ENCODE measurements around the gene ARSG.
"Not testable (repeated sequence)": the region's sequence is repeated elsewhere in the genome, so short reads cannot be mapped to it uniquely, and the experiment has no call there.

The ARSG gene

DNA sequence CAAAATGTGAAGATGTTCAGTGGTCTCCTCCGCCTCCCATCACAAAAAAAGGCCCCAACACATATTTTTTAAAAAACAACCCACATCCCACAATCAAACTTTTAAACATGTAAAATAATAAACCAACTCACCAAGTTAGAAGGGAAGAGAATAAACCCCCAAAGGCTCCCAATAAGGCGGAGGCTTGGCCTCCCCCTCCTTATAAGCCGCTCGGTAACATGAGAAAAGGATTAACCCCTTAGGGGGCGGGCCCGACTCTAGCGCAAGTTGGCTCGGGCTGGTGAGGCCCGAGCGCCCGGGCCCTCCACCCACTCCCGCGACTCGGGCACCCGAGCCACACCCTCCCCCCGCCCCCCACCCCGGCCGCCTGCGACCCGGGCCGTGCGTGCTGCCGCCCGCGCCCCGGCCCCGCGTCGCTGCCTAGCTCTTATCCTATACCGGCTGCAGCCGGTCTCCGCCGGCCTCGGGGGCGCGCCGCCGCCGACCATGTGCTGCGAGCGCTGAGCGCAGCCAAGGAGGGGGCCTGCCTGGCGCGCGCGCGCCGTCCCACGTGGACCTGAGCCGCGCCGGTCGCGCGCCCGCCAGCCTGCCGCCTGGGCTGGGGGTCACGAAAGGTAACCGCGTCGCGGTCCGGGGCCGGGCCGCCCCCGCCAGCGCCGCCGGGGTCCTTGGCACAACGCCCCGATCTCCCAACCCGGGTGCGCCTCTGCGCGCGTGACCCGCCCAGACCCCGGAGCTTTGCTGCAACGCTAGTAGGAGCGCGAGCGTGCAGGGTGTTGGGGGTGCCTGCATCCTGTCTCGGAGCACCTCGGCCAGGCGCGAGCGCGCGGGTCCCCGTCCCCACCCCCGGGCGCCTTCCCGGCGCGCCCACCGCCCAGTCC, at the start of gene ARSG, which contains the start of gene SLC16A6:
Gene ARSG, plus strand, starts transcription at position 541 of the 881 bp plus-strand sequence. CDS start 15,999 bp downstream, outside the sequence.
Gene SLC16A6, minus strand, starts transcription at position 173 of the 881 bp plus-strand sequence. CDS start 12,807 bp downstream, outside the sequence.
- peak; percentile 66 for DNase-seq (ENCODE audit: low spot score)

DNA sequence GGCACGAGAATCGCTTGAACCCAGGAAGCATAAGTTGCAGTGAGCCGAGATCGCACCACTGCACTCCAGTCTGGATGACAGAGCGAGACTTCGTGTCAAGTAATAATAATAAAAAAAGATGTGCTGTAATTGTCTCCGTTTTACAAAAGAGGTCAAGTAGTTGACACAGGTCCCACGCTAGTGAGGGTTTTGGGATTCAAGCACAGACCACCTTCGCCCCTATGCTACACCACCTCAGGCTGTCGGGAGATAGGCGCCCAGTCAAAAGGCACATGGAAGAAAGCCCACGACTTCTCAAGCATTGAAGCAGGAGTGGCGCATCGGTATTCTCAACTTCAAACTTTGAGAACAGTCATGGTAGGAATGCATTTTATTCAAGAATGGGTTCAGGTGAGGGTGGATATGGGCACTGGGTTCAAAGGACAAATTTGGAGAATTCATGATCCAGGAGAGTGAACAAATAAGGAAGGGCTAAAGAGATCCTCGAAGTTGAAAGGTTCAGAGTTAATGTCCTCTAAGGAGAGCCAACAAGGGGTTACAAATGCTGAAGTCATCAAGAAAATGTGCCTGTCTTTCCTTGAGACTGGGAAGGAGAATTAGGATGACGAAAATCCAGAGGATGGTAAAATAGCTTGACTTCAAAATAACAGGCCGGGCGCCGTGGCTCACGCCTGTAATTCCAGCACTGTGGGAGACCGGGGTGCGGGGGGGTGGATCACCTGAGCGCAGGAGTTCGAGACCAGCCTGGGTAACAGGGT, 44.8 kb upstream of the ARSG start:
- no peak for DNase-seq (ENCODE audit: low spot score)

DNA sequence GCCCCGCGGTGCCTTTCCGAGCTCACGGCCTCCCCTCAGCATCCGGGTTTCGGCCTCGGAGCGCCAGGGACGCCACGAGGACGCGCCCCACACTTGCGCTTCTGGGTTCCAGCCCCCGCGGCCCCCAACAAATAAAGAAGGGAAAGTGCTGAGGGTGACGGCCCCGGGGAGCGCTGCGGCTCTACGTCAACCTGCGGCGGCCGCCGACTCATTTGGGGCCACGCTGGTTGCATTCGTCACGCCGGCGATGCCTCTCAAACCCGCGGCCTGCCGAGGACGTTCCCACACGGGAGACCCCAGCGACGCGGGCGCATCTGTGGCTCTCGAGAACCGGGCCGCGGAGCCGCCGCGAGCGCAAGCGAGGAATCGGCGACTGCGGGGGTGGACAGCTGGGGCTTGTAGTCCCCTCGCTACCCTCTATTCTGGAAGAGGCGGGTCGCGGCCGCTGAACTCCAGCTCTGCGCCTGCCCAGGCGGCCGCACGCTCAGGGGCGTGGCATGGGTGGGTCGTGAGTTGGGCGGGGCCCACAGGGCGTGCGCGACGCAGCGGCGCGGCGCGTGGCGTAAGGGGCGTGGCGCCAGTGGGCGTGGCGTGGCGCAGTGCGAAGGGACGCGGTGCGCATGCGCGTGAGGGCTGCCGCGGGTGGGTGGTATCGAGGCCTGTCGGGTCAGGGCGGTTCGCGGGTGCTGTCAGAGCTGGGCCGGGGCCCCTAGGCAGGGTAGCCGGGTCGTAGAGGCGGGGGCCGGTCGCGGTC, 43.7 kb upstream of the ARSG start, which contains the start of gene AMZ2:
Gene AMZ2, plus strand, starts transcription at position 599 of the 754 bp plus-strand sequence. CDS start 2,145 bp downstream, outside the sequence.
- DNase-seq (ENCODE audit: low spot score), result peak; percentile 96

DNA sequence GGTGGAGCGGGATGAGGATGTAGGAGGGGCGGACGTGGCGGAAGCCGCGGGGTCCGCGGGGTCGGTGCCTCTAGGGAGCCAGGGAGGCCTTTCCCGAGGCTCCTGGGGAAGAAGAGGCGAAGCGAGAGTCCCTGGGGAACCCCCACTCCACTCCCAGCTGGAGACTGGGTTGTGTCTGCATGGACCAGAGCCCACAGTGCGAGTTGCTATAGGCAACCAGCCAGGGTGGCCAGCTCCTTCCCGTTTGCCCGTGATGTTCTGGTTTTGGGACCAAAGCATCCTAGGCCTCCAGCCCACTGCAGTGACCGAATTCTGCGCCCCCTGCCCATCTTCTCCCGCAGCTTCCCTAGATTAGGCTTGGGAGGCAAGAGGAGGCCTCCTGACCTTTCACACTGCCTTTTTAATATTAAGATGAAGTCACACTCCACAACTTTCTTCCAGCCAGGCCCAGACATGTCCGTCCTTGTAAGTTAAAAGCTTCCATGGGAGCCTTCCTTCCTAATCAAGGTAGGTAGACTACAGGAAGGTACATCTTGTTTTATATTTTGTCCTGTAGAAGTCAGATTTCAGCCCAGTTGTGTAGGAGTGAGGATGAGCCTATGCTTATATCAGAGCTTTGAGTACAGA, 43.0 kb upstream of the ARSG start:
- DNase-seq (ENCODE audit: low spot score), result no peak

DNA sequence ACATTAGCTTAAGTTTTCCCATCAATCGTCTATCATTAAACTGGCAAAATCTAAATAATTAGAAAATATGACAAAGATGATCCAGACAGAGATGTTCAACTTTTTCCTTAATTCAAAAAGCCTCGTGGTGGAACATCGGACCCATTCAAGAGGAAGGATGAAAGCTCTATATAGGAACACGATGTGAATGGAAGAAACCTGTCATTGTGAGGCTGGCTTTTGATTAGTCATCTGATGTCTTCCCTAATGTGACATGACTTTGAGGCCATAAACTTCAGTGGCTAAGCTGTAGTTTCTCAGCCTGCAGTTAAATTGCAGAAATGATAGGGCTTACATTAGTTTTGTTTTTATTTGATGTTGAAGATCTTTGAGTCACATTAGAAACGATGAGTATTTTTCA, 42.4 kb upstream of the ARSG start:
- DNase-seq (ENCODE audit: low spot score), result no peak

DNA sequence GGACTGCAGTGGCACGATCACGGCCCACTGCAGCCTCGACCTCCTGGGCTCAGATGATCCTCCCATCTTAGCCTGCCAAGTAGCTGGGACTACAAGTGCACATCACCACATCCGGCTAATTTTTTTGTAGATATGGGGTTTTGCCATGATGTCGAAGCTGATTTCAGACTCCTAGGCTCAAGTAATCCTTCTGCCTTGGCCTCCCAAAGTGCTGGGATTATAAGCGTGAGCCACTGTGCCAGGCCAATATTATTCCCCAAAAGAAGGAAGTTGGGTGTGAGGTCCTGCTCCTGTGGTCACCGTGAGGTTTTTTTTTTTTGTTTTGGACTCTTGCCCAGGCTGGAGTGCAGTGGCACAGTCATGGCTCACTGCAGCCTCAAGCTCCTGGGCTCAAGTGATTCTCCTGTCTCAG, 41.9 kb upstream of the ARSG start:
- DNase-seq (ENCODE audit: low spot score), result no peak

DNA sequence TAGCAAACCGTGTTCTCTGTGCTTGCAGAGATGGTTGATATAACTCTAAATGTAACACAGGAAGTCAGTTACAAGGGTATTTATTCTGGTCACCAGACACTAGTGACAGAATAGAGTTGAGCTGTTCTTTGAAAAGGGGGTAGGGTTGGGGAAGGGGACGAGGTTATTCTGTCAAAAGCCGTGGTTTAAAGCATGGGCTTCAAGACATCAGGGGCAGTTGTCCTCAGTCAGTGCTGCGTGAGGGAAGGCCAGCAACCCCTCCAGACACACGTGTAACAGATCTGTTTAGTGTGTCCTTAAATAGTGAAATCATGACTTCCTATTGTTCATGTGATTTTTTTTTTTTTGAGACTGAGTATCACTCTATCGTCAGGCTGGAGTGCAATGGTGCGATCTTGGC, 37.9 kb upstream of the ARSG start:
- not testable (repeated sequence) for DNase-seq (ENCODE audit: low spot score)

DNA sequence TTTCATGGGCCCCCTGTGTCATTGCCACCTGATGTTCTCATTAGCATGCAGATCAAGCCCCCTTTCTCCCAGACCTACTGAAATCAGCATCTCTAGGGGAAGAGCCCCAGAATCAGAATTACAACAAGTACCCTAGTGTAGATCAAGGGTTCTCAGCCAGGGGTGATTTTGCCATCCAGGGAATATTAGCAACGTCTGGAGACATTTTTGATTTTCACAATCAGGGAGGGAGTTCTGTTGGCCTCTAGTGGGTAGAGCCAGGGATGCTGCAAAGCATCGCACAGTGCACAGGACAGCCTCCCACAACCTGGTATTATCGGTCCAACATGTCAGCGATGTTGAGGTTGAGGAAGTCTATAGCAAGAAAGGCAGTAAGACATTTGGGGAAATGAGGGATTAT, 36.1 kb upstream of the ARSG start:
- no peak for DNase-seq (ENCODE audit: low spot score)

DNA sequence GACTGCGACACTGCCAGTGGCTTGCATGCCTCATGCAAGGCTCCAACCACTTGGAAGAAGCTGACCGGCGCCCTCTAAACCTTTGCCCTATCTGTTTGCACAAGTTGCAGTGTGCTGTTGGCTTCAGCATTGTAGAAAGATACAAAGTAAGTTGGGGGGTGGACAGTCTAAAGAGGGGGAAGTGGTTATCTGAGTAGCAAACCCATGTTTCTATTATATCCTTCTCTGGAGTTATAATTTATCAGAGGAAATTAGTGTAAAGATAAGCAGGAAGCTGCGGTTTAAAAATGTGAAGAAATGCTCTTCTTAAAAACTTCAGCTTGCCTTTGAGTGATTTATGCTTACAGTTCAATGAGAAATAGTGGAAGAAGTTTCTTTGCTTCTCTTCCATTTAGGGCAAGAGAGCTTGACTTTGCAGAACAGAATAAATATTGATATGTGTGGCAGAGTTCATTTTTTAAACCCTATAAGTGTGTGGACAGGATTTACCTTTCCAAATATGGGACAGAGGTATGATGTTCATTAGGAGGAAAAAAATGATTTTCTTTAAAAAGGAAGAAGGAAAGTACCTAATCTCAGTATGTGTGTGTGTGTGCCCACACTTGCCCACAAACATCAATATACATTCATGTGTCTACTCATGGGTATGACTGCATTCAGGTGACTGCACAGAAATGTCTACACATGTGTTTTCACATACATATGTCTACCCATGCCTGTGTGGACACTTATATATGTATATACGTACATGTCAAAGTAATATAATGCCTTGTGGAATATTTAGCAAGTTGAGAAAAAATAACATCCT, 35.4 kb upstream of the ARSG start:
- DNase-seq (ENCODE audit: low spot score), result no peak

DNA sequence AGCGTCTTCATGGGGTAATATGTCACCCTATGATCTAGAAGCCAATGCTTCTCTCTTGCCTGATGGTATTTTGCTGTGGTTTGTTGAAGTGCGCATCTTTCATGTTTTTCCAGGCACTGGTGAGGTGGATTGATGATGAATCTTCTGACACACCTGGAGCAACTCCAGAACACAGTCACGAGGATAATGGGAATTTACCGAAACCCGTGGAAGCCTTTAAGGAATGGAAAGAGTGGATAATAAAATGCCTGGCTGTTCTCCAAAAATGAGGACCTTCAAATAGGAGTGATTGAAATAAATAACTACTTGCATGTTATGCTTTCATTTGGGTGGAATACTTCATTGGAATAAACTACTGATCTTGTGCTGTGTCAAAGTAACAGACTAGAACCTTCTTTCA, 34.6 kb upstream of the ARSG start:
- DNase-seq (ENCODE audit: low spot score), result not testable (repeated sequence)

DNA sequence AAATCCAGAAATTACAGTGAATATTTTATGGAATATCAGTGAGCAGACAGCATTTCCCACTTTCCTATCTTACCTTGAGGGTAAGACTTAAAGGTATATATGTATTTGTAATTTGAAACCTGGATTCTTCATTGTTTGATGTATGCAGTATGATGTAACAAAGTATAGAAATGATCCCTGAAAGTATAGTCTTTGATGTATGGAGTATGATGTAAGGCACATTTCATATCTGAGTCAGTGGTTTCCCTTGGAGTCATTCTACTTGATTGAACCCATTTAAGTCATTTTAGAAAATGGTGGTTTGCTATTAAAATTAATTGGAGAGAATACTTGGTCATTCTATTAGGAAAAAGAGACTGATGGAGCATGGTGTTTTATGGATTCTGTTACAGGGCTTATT, 33.4 kb upstream of the ARSG start:
- DNase-seq (ENCODE audit: low spot score), result no peak

DNA sequence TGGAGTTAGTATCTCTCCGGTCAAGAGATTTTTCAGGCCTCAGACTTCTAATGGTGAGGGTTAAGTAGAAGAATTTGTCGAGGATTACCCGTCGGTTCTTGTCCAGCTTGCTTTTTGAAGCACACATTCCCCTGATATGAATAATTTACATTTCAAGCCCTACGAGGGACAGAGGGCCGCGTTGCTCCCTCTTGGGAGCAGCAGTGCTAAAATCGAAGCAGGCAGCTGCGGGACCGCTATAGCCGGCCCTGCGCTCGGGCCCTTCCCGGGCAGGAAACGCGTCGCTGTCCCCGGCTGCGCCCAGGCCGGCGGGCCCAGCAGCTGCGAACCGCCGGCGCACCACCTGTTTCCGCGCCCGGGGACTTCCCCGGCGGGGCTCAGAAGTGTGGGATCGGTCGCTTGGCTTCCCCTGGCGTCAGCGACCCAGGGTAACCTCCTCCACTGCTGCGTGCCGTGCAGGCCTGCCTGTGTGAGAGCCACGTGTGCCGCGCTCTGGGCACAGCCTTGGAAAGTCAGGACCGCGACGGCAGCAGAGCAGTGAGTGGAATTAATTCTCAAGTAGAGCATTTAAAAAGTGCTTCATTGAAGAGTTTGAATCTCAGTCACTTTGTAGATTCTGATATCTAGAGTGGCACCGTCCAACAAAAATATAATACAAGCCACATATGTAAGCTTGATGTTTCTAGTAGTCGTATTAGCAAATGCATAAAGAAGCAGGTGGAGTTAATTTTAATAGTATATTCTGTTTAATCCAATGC, 32.2 kb upstream of the ARSG start:
- not testable (repeated sequence) for DNase-seq (ENCODE audit: low spot score)

DNA sequence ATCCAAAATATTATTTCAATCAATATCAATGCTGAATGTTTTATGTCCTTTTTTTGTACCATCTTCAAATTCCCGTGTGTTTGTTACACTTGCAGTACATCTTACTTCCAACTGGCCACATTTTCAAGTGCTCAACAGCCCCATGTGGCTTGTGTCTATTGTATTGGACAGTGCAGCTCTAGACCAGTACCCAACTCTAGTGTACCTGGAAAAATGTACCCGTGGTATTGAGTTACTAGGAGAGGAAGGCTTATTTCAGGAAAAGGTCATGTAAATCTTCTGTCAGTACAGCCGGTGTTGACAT, 31.7 kb upstream of the ARSG start:
- not testable (repeated sequence) for DNase-seq (ENCODE audit: low spot score)

DNA sequence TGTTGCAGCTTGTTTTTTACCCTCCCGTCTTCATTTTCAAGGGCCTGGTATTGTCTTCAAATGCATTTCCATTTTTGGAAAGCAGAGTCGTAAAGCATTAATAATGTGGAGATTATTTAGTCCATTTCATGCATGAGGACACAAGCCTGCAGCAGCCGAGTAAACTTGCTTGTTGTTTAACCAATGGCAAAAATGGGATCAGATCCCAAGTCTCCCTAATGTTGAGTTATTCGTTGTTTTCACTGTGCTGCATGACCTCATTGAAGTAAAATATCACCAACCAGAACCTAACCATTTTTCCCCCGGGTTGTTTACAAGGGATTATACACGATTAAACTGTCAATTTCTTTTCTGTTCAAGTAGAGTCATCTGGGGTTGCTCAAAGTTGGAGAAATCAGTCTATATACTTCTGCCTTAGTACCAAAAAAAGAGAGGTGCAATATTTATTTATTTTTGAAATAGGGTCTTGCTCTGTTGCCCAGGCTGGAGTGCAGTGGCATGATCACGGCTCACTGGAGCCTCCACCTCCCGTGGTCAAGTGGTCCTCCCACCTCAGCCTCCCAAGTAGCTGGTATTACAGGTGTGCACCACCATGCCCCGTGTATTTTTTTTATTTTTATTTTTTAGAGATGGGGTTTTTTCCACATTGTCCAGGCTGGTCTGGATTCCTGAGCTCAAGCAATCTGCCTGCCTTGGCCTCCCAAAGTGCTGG, 31.1 kb upstream of the ARSG start:
- no peak for DNase-seq (ENCODE audit: low spot score)

DNA sequence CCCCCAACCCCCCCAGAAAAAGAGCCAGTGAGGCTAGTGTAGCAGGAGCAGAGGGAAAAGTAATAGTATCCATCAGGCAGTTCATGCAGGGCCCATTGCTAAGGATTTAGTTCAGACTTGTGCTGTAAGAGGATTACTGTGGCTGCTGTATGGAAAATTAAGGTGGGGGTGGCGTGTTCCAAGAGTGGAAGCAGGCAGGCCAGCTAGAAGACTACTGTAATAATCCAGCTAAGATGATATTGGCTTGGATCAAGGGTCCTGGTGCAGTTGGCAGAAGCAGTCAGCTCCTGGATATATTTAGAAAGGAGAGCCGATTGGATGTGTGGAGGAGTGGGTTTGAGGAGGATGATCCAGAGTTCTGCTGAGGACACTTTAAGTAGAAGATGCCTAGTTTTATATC, 28.8 kb upstream of the ARSG start:
- not testable (repeated sequence) for DNase-seq (ENCODE audit: low spot score)

DNA sequence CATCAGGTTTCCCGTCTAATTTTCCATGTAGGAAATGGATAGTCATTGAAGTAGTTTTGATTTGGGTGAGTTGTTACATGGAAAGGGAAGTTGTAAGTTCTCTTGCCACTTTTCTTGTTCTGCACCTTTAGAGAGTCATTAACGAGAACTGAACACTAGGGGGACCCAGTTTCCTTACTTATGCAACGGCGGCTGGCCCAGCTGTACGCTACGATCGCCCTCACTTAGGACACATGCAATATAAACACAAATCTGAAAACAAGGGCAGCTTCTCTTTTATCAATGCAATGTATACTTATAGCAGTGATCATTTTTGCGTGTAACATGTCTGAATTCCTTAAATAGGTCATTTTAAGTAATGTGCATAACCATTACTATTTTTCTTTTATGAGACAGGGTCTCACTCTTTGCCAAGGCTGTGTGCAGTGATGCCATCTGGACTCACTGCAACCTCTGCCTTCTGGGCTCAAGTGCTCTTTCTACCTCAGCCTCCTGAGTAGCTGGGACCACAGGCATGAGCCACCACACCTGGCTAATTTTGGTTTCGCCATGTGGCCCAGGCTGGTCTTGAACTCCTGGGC, 28.1 kb upstream of the ARSG start:
- DNase-seq (ENCODE audit: low spot score), result not testable (repeated sequence)

DNA sequence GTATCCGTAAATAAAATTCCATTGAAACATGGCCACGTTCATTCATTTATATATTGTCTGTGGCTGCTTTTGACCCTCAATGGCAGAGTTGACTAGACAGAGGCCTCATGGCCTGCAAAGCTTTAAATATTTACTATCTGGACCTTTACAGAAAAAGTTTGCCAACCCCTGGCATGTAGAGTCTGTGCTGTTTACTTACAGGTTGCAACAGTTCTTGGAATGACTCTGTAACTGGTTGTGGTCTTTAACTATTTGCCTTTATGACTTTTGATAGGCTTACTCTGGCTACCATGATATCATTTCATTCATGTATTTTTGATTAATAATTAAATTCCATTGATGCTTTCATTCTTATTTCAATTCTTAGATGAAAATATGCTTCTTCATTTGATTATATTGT, 25.5 kb upstream of the ARSG start:
- DNase-seq (ENCODE audit: low spot score), result not testable (repeated sequence)

DNA sequence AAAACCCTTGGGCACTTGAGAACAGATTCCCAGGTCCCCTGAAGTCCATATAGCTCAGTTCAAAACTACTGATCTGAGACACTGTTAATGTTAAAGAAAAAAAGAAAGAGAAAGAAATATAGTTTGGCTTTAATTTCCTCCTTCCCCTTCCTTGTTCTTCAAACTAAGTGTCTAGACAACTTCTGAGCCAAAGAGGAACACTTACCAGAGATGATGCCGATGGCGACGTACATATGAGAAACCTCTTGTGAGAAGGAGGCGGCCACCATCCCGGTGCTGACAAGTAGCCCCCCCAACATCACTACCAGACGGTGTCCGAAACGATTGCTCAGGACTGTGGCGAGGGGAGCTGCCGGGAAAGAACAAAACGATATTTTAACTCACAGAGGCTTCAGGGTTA, 17.6 kb upstream of the ARSG start:
- DNase-seq (ENCODE audit: low spot score), result no peak

DNA sequence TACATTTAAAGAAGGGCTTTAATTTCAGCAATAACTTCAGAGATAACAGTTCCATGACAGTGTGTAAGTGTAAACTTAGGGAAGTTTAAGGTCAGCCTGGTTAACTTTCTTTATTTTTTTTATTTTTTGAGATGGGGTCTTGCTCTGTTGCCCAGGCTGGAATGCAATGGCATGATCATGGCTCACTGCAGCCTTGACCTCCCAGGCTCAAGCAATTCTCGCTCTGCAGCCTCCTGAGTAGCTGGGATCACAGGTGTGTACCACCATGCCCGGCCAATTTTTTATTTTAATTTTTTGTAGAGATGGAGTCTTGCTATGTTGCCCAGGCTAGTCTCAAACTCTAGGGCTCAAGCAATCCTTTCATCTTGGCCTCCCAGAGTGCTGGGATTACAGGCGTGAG, 15.0 kb upstream of the ARSG start:
- DNase-seq (ENCODE audit: low spot score), result not testable (repeated sequence)

Data from putamen (tissue), 1 donor.